HG03469 (cell line): Measurements from ENCODE around the gene JMJD7.

Experiments used
- ATAC-seq: cut with Tn5 transposase; IDR thresholded peaks from one replicate; pipeline ENCODE4 v1.9.1; 2021; ENCODE audit warnings: mild to moderate bottlenecking, moderate library complexity, moderate number of reproducible peaks; ENCODE audit not compliant: unreplicated experiment

JMJD7 gene

GRCh38 chr15:41827880-41828806 lies at the start of gene JMJD7:
Gene JMJD7, plus strand, starts transcription at chr15:41828092. Its CDS starts 33 bp downstream, at chr15:41828125.
- ATAC-seq = no peak

GRCh38 chr15:41778521-41778920 lies 49.4 kb upstream of the JMJD7 start:
- no peak for ATAC-seq

- ATAC-seq = no peak
Measured at GRCh38 chr15:41779662-41780157, 48.2 kb upstream of the JMJD7 start.

- no peak for ATAC-seq
Measured at GRCh38 chr15:41780266-41780665, 47.6 kb upstream of the JMJD7 start.

- no peak for ATAC-seq
Measured at GRCh38 chr15:41780727-41781126, 47.2 kb upstream of the JMJD7 start.

GRCh38 chr15:41782371-41783282 lies 45.3 kb upstream of the JMJD7 start:
- ATAC-seq = peak; percentile 46

GRCh38 chr15:41783296-41783695 lies 44.6 kb upstream of the JMJD7 start:
- ATAC-seq = no peak

GRCh38 chr15:41788262-41788661 lies 39.6 kb upstream of the JMJD7 start:
- ATAC-seq = no peak

GRCh38 chr15:41789236-41789635 lies 38.7 kb upstream of the JMJD7 start:
- no peak for ATAC-seq

- ATAC-seq = no peak
Measured at GRCh38 chr15:41789662-41790061, 38.2 kb upstream of the JMJD7 start.

GRCh38 chr15:41790169-41790568 lies 37.7 kb upstream of the JMJD7 start:
- no peak for ATAC-seq

- no peak for ATAC-seq
Measured at GRCh38 chr15:41790756-41791546, 36.9 kb upstream of the JMJD7 start.

- no peak for ATAC-seq
Measured at GRCh38 chr15:41791547-41791937, 36.4 kb upstream of the JMJD7 start.

- ATAC-seq = no peak
Measured at GRCh38 chr15:41792000-41792637, 35.8 kb upstream of the JMJD7 start.

- no peak for ATAC-seq
Measured at GRCh38 chr15:41794081-41794480, 33.8 kb upstream of the JMJD7 start.

GRCh38 chr15:41795996-41796856 lies 31.7 kb upstream of the JMJD7 start:
- no peak for ATAC-seq

GRCh38 chr15:41797201-41797944 lies 30.5 kb upstream of the JMJD7 start:
- no peak for ATAC-seq
